Measurements from ENCODE around the gene PHF12. TPM values are rescaled to one million over a fixed set of nuclear protein-coding genes. Genes with fewer than 3 reads are reported as not detected.

The PHF12 gene
- total and polyA plus RNA-seq, 10 of the 15 experiments (the other 5 are each of a cell fraction or from before 2014, with no cell fraction given) = 1.3 to 43.9 (median 19.2) TPM

GRCh38 chr17:28873839-28874238 is 77.5 kb downstream of the PHF12 start:
- no peak for TF ChIP-seq CEBPZ (IDR thresholded peaks at IDR 0.05; ENCODE audit: low read depth, low read length)
- no peak for TF ChIP-seq POLR2A (IDR thresholded peaks at IDR 0.05; ENCODE audit: low read depth, low read length)
- TF ChIP-seq EZH2 (IDR thresholded peaks at IDR 0.05; ENCODE audit: borderline replicate concordance, control insufficient read depth, low read depth, low read length) = no peak
- no peak for TF ChIP-seq ASH2L (IDR thresholded peaks at IDR 0.05; ENCODE audit: borderline replicate concordance, low read depth)
- TF ChIP-seq RELA (IDR thresholded peaks at IDR 0.05; ENCODE audit: borderline replicate concordance, partially characterized antibody) = no peak
- no peak for TF ChIP-seq NRF1 (conservative IDR thresholded peaks at IDR 0.05; ENCODE audit: low read depth, low read length)
- no peak for TF ChIP-seq FOXM1 (IDR thresholded peaks at IDR 0.05; ENCODE audit: low read depth, low read length)
- TF ChIP-seq, protein P1, sequence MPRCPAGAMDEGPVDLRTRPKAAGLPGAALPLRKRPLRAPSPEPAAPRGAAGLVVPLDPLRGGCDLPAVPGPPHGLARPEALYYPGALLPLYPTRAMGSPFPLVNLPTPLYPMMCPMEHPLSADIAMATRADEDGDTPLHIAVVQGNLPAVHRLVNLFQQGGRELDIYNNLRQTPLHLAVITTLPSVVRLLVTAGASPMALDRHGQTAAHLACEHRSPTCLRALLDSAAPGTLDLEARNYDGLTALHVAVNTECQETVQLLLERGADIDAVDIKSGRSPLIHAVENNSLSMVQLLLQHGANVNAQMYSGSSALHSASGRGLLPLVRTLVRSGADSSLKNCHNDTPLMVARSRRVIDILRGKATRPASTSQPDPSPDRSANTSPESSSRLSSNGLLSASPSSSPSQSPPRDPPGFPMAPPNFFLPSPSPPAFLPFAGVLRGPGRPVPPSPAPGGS (IDR thresholded peaks at IDR 0.05; ENCODE audit: borderline replicate concordance, insufficient read depth, low read depth, low read length, poor library complexity, severe bottlenecking) = no peak
- no peak for TF ChIP-seq WRNIP1 (IDR thresholded peaks at IDR 0.05; ENCODE audit: borderline replicate concordance, low read depth, low read length)
- TF ChIP-seq RCOR1 (conservative IDR thresholded peaks at IDR 0.05; ENCODE audit: low read depth, low read length) = no peak
- TF ChIP-seq, protein P2, sequence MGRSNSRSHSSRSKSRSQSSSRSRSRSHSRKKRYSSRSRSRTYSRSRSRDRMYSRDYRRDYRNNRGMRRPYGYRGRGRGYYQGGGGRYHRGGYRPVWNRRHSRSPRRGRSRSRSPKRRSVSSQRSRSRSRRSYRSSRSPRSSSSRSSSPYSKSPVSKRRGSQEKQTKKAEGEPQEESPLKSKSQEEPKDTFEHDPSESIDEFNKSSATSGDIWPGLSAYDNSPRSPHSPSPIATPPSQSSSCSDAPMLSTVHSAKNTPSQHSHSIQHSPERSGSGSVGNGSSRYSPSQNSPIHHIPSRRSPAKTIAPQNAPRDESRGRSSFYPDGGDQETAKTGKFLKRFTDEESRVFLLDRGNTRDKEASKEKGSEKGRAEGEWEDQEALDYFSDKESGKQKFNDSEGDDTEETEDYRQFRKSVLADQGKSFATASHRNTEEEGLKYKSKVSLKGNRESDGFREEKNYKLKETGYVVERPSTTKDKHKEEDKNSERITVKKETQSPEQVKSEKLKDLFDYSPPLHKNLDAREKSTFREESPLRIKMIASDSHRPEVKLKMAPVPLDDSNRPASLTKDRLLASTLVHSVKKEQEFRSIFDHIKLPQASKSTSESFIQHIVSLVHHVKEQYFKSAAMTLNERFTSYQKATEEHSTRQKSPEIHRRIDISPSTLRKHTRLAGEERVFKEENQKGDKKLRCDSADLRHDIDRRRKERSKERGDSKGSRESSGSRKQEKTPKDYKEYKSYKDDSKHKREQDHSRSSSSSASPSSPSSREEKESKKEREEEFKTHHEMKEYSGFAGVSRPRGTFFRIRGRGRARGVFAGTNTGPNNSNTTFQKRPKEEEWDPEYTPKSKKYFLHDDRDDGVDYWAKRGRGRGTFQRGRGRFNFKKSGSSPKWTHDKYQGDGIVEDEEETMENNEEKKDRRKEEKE (IDR thresholded peaks at IDR 0.05) = no peak
- TF ChIP-seq HCFC1 (IDR thresholded peaks at IDR 0.05; ENCODE audit: low read length) = no peak
- no peak for TF ChIP-seq SMAD5 (IDR thresholded peaks at IDR 0.05; ENCODE audit: low read depth)
- no peak for TF ChIP-seq RB1 (IDR thresholded peaks at IDR 0.05; ENCODE audit: borderline replicate concordance)
- no peak for TF ChIP-seq YY1 (IDR thresholded peaks at IDR 0.05; ENCODE audit: low read depth, low read length)
- H3K36me3 ChIP-seq (ENCODE audit: control insufficient read depth in 2 of 2, insufficient read depth in 2 of 2, low read length in 1 of 2) = no peaks in the 10 kb centered on the region
- FAIRE-seq = no peak
- no peaks in the 10 kb centered on the region for H3K79me2 ChIP-seq (ENCODE audit: control insufficient read depth, insufficient read depth, low read length)
- peaks cover 14% of the 10 kb centered on the region for H3K4me1 ChIP-seq (ENCODE audit: control insufficient read depth, insufficient read depth, low read length)
- CTCF ChIA-PET = no interaction called here
- H3K4me3 ChIP-seq = no peak overlapping the region
- H4K20me1 ChIP-seq (ENCODE audit: control insufficient read depth, insufficient read depth) = no peaks in the 10 kb centered on the region
- POLR2A ChIA-PET = no interaction called here
- RAD21 ChIA-PET (ENCODE audit: unreplicated experiment) = no interaction called here
- WGBS (ENCODE audit: insufficient coverage, insufficient replicate concordance, low lambda C conversion rate, missing lambda C conversion rate) = 88% methylated on average over 7 of the region's 7 CpGs
- H3K4me2 ChIP-seq (ENCODE audit: control insufficient read depth, insufficient read depth) = no peak overlapping the region
- no peaks in the 10 kb centered on the region for H3K9me3 ChIP-seq (replicated peaks; ENCODE audit: control insufficient read depth, insufficient read depth, low read length)
- SMC1A ChIA-PET (ENCODE audit: uncharacterized antibody, unreplicated experiment) = interaction anchor here (0.6 kb wide), 1 partner anchor 14 kb away, joined by 3 read pairs; no protein-coding TSS in a partner anchor
- no peak overlapping the region for H3K9ac ChIP-seq (ENCODE audit: control insufficient read depth, insufficient read depth, low read length)
- H3K27ac ChIP-seq (ENCODE audit: control insufficient read depth, insufficient read depth) = no peak overlapping the region
- in situ Hi-C loops (cut with MboI) (no loop called here), intact Hi-C loops (cut with micrococcal nuclease; ENCODE audit: unreplicated experiment) (no loop called here)
- no peak for DNase-seq (ENCODE audit: low read depth, low spot score)
- no TSS peak for BruUV-seq (replicated peaks)
- H2AFZ ChIP-seq (ENCODE audit: control insufficient read depth, low read depth, low read length) = no peak overlapping the region
- ATAC-seq = no peak
- H3K27me3 ChIP-seq (replicated peaks in 1 of 2; ENCODE audit: control insufficient read depth in 2 of 2, insufficient read depth in 2 of 2, low read length in 1 of 2) = no peaks in the 10 kb centered on the region

Data from GM12878 (cell line).